Type B pancreatic cell (in vitro differentiated cells): ENCODE results near the gene SENP6. TPM values are rescaled to one million over a fixed set of nuclear protein-coding genes. Genes with fewer than 3 reads are reported as not detected.

ENCODE experiments used
- DNase-seq: peaks from one replicate; pipeline ENCODE4 v3.0.0; 2021; ENCODE audit warnings: mixed read lengths; ENCODE audit not compliant: unreplicated experiment; ENCODE audit errors: extremely low spot score
- H3K27ac Mint-ChIP-seq: 2 replicates; pipeline ENCODE4 v1.8.0; 2021; ENCODE audit warnings: mild to moderate bottlenecking, mixed read lengths
- H3K27me3 Mint-ChIP-seq: 2 replicates; pipeline ENCODE4 v1.8.0; 2021; ENCODE audit warnings: mixed read lengths
- H3K36me3 Mint-ChIP-seq: 2 replicates; pipeline ENCODE4 v1.8.0; 2021; ENCODE audit warnings: mixed read lengths
- H3K4me1 Mint-ChIP-seq: one replicate; pipeline ENCODE4 v1.8.0; 2021; ENCODE audit warnings: mixed read lengths; ENCODE audit not compliant: unreplicated experiment
- H3K4me3 Mint-ChIP-seq: 2 replicates; pipeline ENCODE4 v1.8.0; 2021; ENCODE audit warnings: mild to moderate bottlenecking, mixed read lengths
- H3K9me3 Mint-ChIP-seq: 2 replicates; pipeline ENCODE4 v1.8.0; 2021; ENCODE audit warnings: mixed read lengths
- long read RNA-seq: library from polyadenylated mRNA; unstranded; transcript quantifications from one replicate; pipeline ENCODE4 v2.0.0, GENCODE V29; 2020
- total RNA-seq: library from RNA; stranded (reverse); gene quantifications from 2 replicates; pipeline ENCODE4 v1.2.1, GENCODE V29; 2021; ENCODE audit warnings: low replicate concordance
- TF ChIP-seq, protein P1 (sequence below): fragments of 200-600 bp; sonication (generic); conservative IDR thresholded peaks from 2 replicates; pipeline ENCODE4 v1.5.0; 2021; ENCODE audit warnings: antibody characterized with exemption, mild to moderate bottlenecking

The SENP6 gene
- 92.2 and 104 TPM in 2 replicates for total RNA-seq
- long read RNA-seq, partial matches to known transcripts, result 17 of 22 reads
- long read RNA-seq, other reads (novel, unspliced or antisense), result 5 of 22 reads

- Mint-ChIP-seq H3K9me3 (peaks cover 7% of the 10 kb centered on the region), H3K36me3 (peaks cover 16% of the 10 kb centered on the region), H3K27me3 (no peaks in the 10 kb centered on the region), H3K4me1 (peaks cover 29% of the 10 kb centered on the region), H3K4me3 (peak within 1 kb of the TSS; percentile 99), H3K27ac (peak within 1 kb of the TSS; percentile 97)
- peak; percentile 85 for DNase-seq
- TF ChIP-seq, protein P1, sequence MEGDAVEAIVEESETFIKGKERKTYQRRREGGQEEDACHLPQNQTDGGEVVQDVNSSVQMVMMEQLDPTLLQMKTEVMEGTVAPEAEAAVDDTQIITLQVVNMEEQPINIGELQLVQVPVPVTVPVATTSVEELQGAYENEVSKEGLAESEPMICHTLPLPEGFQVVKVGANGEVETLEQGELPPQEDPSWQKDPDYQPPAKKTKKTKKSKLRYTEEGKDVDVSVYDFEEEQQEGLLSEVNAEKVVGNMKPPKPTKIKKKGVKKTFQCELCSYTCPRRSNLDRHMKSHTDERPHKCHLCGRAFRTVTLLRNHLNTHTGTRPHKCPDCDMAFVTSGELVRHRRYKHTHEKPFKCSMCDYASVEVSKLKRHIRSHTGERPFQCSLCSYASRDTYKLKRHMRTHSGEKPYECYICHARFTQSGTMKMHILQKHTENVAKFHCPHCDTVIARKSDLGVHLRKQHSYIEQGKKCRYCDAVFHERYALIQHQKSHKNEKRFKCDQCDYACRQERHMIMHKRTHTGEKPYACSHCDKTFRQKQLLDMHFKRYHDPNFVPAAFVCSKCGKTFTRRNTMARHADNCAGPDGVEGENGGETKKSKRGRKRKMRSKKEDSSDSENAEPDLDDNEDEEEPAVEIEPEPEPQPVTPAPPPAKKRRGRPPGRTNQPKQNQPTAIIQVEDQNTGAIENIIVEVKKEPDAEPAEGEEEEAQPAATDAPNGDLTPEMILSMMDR, result no peak
Observed at GRCh38 chr6:75601304-75602245, at the start of gene SENP6. Gene SENP6, plus strand, starts transcription at chr6:75601880. Its CDS starts 645 bp downstream, at chr6:75602525.

DNA sequence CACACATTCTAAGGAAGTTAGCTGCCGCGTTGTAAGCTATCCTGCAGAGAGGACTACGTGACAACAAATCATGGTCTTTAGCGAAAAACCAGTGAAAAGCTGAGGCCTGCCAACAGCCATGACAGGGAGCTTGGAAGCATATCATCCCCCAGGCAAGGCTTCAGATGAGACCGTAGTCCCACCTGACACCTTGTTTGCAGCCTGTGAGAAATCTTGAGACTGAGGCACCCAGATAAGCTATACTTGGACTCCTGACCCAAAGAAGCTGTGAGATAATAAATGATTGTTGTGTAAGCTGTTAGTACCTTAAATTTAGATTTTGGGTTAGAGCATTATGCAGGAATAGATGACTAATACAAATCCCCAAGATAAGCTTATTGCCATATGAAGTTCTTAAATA, 45.4 kb upstream of the SENP6 start:
- DNase-seq, result no peak
- Mint-ChIP-seq H3K4me3 (no peak overlapping the region), H3K27ac (no peak overlapping the region), H3K27me3 (no peaks in the 10 kb centered on the region), H3K9me3 (no peaks in the 10 kb centered on the region), H3K36me3 (no peaks in the 10 kb centered on the region), H3K4me1 (no peaks in the 10 kb centered on the region)
- TF ChIP-seq, protein P1, result no peak

GRCh38 chr6:75557068-75557467, 44.6 kb upstream of the SENP6 start:
- Mint-ChIP-seq H3K4me3 (no peak overlapping the region), H3K36me3 (no peaks in the 10 kb centered on the region), H3K27ac (no peak overlapping the region), H3K27me3 (no peaks in the 10 kb centered on the region), H3K4me1 (no peaks in the 10 kb centered on the region), H3K9me3 (no peaks in the 10 kb centered on the region)
- TF ChIP-seq, protein P1, result no peak
- DNase-seq, result no peak

DNA sequence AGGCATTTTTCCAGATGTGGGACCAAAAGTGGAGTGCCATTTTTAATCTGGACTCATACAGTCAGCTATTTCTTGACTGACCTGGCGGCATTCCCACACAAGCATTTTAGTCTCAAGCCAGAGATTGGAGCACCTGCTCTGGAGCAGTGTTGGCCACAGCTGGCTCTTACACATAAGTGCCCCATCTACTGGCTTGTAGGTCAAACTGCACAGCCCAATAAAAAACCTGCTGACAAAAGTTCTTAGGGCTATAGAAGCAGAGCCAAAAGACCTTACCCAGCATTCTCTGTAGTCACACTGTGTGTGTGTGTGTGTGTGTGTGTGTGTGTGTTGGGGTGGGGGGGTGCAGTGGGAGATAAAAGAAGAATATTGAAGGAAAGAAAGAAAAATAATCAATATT, 38.6 kb upstream of the SENP6 start:
- H3K4me1 Mint-ChIP-seq, result no peaks in the 10 kb centered on the region
- peaks cover 4% of the 10 kb centered on the region for H3K27me3 Mint-ChIP-seq
- no peak overlapping the region for H3K27ac Mint-ChIP-seq
- peaks cover 12% of the 10 kb centered on the region for H3K9me3 Mint-ChIP-seq
- DNase-seq, result no peak
- H3K36me3 Mint-ChIP-seq, result no peaks in the 10 kb centered on the region
- no peak overlapping the region for H3K4me3 Mint-ChIP-seq
- TF ChIP-seq, protein P1, result peak; percentile 55

- peaks cover 12% of the 10 kb centered on the region for H3K9me3 Mint-ChIP-seq
- no peaks in the 10 kb centered on the region for H3K36me3 Mint-ChIP-seq
- H3K27ac Mint-ChIP-seq, result no peak overlapping the region
- no peak overlapping the region for H3K4me3 Mint-ChIP-seq
- no peaks in the 10 kb centered on the region for H3K4me1 Mint-ChIP-seq
- TF ChIP-seq, protein P1, result no peak
- H3K27me3 Mint-ChIP-seq, result peaks cover 4% of the 10 kb centered on the region
- DNase-seq, result no peak
Observed at GRCh38 chr6:75566137-75566767, 35.4 kb upstream of the SENP6 start.
